ENCODE measurements around the gene CNTF.

CNTF gene

DNA sequence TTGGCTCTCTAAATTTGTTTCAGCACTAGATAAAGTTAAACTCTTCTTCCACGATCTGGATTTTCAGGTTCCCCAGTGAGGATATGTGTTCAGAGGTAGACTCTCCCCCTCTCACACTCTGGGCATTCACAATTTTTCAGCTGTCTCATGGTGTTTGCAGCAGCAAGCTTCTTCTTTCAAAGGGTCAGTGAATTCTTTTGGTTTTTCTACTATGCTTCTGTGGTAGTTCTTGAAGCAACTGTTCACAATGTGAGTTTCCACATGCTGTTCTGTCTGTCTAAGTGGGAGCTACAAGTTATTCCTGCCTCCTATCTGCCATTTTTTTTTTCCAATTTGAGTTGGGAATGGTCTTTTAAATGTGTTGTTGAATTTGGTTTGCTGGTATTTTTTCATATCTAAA is 25.4 kb downstream of the CNTF start:
- DNase-seq, result no peak

DNA sequence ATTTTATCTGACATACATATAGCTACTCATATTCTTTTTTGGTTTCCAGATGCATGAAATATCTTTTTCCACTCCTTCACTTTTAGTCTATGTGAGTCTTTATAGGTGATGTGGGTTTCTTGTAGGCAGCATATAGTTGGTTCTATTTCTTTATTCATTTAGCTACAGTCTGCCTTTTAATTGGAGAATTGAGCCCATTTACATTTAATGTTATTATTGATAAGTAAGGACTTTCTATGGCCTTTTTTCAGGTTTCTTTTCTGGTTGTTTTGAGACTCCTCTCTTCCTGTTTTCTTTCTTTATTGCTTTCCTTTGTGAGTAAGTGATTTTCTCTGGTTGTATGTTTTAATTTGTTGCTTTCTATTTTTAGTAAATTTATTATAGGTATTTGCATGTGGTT is 27.2 kb downstream of the CNTF start:
- no peak for DNase-seq

DNA sequence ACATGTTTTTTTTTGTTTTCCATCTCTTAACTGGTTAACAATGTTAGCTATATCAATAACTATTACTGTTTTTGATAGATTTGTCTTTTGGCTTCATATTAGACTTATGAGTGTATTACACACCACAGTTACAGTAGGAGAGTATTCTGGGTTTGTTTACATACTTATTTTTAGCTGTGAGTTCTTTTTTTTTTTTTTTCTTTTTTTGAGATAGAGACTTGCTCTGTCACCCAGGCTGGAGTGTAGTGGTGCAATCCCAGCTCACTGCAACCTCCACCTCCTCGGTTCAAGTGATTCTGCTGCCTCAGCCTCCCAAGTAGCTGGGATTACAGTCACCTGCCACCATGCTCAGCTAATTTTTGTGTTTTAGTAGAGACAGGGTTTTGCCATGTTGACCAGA is 28.0 kb downstream of the CNTF start:
- no peak for DNase-seq

DNA sequence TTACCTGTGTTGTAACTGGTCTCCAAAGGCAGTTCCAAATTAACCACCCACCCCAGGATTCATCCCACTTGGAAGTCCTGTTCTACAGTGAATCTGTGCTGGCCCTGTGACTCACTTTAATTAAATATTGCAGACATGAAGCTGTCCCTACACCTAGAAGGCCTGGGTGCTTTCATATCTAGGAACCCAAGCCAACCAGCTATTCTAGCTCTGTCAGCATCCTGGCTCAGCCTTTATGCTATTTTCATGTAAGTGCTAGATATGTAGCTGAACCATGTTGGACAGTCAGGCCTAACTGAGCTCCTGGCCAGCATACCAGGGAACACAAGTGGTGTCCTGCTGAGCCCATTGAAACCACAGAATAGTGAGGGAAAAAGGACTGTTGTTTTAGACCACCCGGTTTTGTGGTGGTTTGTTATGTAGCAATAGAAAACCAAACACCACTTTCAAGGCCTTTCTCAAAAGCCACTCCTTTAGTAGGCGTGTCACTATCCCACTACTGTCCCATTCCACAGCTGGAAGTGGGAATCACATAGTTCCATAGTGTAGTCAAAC is 30.3 kb downstream of the CNTF start:
- no peak for DNase-seq

DNA sequence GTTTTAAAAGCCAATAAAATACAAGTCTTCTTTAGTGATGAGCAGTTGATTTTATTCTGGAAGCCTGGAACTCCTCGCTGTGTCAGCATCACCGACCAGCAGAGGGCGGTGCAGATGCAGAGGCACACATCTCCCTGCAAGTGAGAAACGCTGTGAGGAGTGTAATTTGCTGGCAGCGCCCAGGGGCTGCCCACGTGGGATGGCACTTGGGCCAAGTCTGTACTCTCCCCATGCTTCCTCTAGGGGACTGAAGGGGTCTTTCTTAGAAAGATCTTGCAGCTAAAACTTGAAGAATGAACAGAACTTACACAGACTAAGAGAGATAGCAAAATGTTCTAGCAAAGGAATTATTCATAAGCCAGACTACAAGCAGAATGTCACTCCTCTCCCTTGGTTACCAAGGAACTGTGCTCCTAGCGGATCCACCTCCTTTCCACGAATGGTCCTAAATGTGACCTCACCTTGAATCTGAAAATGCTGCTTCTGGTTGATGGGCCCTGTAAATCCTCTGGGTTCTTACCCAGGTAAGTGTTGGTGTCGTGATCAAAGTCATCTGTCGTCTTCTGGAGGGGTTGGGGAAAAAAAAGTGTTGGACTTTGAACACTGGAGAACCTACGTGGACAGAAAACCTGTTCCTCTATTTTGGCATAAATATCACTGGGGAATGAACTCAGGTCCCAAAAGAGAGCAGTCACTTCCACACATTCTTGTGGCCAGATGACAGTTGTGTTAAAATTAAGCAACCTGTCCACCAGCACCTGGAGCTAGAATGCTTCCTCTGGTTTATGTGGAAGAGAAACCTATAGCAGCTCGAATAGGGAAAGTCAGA is 31.8 kb downstream of the CNTF start:
- peak; percentile 76 to 78 for DNase-seq

DNA sequence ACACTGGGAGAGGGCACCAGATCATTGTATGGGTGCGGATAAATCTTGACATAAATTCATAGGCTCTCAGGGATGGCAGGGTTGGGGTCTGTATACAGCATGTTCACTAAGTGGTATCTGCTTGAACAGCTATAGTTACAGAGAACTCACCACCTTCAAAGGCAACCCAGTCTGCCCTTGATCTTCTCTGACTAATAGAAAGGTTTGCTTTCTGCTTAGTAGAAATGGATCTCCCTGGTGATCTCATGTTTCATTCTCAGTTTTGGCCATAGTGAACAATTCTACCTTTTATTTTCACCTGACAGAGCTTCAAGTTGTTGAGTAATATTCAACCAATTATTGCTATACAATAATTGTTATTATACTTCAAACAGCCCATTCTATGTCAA is 32.4 kb downstream of the CNTF start:
- DNase-seq, result no peak

DNA sequence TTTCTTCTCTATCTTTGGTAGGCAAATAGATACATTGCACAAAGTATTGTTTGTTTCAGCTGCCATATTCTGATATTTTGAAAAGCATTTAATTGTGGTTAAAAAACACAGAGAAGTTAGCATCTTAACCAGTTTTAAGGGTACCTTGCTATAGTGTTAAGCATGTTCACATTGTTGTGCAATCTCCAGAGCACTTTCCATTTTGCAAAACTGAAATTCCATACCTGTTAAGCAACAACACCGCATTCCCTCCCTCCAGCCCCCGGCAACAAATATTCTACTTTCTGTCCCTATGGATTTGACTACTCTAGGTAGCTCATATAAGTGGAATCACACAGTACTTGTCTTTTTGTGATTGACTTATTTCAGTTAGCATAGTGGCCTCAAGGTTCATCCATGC is 33.9 kb downstream of the CNTF start:
- DNase-seq, result no peak

DNA sequence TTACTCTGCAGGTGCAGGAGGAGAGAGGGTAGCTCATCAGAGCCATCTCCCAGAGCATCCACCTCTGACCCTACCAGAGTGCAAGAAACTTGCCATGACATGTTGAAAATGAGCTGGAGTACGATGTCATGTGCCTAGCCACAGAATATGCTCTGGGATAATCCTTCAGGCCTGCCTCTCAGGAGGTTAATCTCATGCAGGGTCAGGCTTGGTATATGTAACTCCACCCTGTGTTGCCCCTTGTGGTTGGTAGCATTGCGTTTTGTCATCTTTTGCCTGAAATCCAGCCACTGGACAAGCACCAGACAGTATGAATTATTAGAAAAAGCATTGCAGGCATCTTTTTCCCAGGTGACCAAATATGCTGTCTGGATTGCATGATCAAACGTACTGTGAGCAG is 36.2 kb downstream of the CNTF start:
- DNase-seq, result no peak

DNA sequence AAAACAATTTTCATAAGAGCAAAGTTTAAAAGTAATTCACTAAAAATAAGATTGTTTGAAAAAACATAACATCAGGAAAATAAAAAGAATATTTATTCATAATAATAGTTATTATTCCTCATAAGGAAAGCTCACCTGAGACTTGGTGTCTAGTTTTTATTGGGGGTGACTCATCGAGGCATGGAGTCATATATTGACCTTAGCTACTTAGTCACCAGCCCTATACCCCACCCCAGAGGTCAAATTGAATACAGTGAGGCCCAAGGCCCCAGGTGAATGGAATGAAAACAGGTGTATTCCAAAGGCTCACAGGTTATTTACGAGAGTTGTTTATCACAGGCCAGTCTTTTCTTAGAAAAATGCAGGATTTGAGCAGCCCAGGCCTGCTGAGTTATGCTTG is 36.9 kb downstream of the CNTF start:
- no peak for DNase-seq

DNA sequence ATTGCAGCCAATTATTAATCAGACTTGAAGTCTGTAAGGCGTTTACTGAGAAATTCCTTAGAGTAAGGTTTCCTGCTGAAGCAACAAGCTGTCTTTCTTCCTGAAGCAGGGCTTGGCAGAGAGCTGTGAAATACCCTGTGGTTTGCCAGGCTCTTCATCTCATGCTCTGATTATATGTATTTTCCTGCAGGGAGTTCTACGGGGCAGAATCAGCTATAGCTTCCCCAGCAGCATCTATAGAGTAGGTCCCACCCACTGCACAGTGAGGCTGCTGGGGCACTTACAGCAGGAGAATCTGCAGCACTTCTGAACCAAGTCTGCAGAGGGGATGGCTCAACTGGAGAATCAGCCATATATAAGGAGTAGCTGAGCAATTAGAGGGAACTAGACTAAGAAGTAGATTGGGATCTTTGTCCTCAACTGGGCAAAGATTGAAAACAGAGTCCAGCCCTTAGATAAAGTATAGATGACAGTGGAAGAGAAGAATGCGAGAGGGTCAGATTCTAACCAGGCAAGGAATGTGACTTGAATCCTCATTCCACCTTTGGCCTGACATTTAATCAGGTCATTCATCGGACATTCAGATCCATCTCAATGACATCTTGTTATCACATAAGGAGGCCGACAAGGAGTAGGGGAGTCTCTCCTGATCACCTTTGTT is 37.6 kb downstream of the CNTF start:
- no peak for DNase-seq

DNA sequence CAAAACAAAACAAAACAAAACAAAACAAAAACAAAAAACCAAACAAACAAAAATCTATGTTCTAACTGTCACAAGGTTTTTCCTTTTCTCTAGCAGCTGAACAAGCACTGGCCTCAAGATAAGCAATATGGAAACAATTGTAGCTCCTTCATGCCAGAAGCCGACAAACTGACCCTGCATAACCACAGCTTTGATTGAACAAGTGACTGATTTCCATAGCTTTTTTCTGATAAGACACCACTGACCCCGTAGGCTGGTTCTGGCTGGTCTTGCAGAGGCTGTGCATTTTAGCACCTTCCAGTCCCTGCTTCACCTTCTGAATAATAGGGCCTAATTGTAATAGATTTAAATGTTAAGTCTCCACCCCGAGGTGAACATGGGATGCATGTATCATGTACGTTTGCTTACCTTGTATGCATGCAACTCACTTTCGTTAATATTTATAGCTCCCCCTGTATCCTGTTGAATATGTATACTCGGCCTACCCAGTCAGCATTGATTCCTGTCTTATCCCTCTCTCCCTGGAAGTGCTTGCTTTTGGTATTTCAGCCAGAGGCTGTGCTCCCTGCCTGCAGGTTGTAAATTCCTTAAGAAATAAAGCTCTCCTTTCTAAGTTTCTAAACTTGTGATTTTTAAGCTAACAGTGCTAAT is 49.6 kb downstream of the CNTF start:
- DNase-seq, result no peak

DNA sequence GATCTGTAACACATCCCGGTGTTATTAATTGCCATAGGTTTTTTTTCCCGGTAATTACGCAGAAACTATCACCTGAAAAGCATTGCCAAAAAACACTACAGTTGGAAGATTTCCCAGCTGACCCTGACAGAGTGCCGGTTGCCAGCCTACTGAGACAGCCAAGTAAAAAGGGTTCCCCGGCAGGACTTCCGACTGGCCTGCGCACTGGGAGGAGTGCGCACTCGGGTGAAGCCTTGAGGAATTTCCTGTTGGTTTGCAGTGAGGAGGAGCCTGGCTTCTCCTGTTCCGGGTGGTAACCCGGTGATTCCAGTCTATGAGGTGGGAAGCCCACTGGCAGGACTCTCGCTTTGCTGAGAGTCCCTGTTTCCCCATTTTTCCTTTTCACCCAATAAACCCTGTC is 52.1 kb downstream of the CNTF start:
- no peak for DNase-seq

Data from stimulated activated CD4-positive, alpha-beta T cell treated with anti-CD3 and anti-CD28 coated beads, Interleukin-2, amount 100 ng/mL, for 48 hours (primary cell).